ENCODE measurements around the gene PDXP.
A peak's percentile ranks its signal among the peaks of the same experiment; 100 is the strongest.

Gene PDXP

DNA sequence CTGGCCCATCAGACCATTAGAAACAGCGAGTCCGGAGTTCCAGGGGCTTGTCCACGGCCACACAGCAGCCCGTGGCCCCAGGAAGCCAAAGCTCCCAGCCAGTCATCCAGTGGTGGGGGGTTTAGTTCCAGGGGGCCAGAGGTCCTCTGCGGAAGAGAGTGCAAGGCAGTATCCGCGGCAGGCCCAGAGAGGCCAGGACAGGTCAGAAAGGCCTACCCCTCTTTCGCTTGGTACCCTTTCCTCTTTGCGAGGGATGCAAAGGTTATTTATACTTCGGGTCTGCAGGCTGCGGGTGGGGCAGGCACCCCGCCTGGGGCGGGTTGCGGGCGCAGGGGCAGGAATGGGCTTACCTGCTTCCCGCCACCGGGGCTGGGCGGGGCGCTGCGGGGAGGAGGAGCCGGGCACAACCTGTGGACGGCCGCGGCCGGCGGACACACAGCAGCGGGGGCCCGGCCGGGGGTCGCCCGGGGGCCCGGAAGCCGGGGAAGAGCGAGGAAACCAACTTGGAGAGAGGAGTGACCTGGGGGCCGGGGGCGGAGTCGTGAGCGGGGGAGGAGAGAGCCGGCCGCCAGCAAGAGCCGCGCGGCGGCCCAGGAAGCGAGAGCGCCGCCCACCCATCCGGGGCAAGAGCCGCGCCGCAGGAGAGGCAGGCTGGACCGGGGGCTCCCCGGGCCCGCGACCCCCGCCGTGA is 19.3 kb upstream of the PDXP start, which contains the start of gene SH3BP1:
Gene SH3BP1, plus strand, starts transcription at position 600 of the 691 bp plus-strand sequence. CDS start 119 bp downstream, outside the sequence.
- H3K4me3 ChIP-seq (ENCODE audit: low read length), result peak within 1 kb of the TSS; percentile 70
- H3K27me3 ChIP-seq (ENCODE audit: control insufficient read depth, insufficient read depth, low read length), result no peaks in the 10 kb centered on the region

GRCh38 chr22:37639771-37640590 is 18.5 kb upstream of the PDXP start:
- Histone ChIP-seq H3K4me3 (ENCODE audit: low read length) (peak overlapping the region; percentile 70), H3K9ac (ENCODE audit: low read depth, low read length) (peak overlapping the region; percentile 69), H3K4me2 (ENCODE audit: low read length) (peak overlapping the region; percentile 91), H3K27me3 (ENCODE audit: control insufficient read depth, insufficient read depth, low read length) (no peaks in the 10 kb centered on the region), H3K36me3 (ENCODE audit: insufficient read depth, low read length) (no peaks in the 10 kb centered on the region), H3K9me3 (replicated peaks; ENCODE audit: low read length) (no peaks in the 10 kb centered on the region), H3K4me1 (ENCODE audit: control insufficient read depth, insufficient read depth, low read length) (peaks cover 24% of the 10 kb centered on the region)

More for the DNA sequence above, 19.3 kb upstream of the PDXP start, which contains the start of gene SH3BP1:
- Histone ChIP-seq H3K9ac (ENCODE audit: low read depth, low read length) (peak within 1 kb of the TSS; percentile 69), H3K4me2 (ENCODE audit: low read length) (peak within 1 kb of the TSS; percentile 91), H3K9me3 (replicated peaks; ENCODE audit: low read length) (no peaks in the 10 kb centered on the region), H3K4me1 (ENCODE audit: control insufficient read depth, insufficient read depth, low read length) (peaks cover 32% of the 10 kb centered on the region), H3K36me3 (ENCODE audit: insufficient read depth, low read length) (no peaks in the 10 kb centered on the region)

- Histone ChIP-seq H3K27me3 (ENCODE audit: control insufficient read depth, insufficient read depth, low read length) (no peaks in the 10 kb centered on the region), H3K4me1 (ENCODE audit: control insufficient read depth, insufficient read depth, low read length) (peaks cover 22% of the 10 kb centered on the region), H3K4me3 (ENCODE audit: low read length) (peak overlapping the region; percentile 52), H3K9ac (ENCODE audit: low read depth, low read length) (no peak overlapping the region), H3K9me3 (replicated peaks; ENCODE audit: low read length) (no peaks in the 10 kb centered on the region), H3K36me3 (ENCODE audit: insufficient read depth, low read length) (no peaks in the 10 kb centered on the region), H3K4me2 (ENCODE audit: low read length) (peak overlapping the region; percentile 91)
These were observed 17.6 kb upstream of the PDXP start for GRCh38 chr22:37640591-37641560.

DNA sequence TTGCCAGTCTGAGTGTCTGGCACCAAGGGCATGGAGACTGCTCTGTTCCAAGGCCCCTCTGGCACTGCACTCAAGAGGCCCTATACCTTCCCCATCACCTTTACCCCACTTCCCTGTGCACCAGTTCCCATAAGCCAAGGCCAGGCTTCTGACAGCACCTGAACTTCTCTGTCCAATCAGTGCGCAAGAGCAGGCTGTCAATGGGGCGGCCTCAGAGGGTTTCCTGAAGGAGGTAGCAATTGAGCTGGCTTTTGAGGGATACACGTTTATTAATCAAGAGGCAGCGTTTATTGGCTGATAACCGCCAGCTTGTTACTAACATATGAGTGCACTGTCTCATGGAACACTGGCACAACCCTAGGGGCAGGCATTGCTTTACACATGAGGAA is 17.0 kb upstream of the PDXP start:
- Histone ChIP-seq H3K9me3 (replicated peaks; ENCODE audit: low read length) (no peaks in the 10 kb centered on the region), H3K36me3 (ENCODE audit: insufficient read depth, low read length) (no peaks in the 10 kb centered on the region), H3K4me2 (ENCODE audit: low read length) (no peak overlapping the region), H3K27me3 (ENCODE audit: control insufficient read depth, insufficient read depth, low read length) (no peaks in the 10 kb centered on the region), H3K9ac (ENCODE audit: low read depth, low read length) (no peak overlapping the region), H3K4me1 (ENCODE audit: control insufficient read depth, insufficient read depth, low read length) (peaks cover 17% of the 10 kb centered on the region), H3K4me3 (ENCODE audit: low read length) (no peak overlapping the region)

DNA sequence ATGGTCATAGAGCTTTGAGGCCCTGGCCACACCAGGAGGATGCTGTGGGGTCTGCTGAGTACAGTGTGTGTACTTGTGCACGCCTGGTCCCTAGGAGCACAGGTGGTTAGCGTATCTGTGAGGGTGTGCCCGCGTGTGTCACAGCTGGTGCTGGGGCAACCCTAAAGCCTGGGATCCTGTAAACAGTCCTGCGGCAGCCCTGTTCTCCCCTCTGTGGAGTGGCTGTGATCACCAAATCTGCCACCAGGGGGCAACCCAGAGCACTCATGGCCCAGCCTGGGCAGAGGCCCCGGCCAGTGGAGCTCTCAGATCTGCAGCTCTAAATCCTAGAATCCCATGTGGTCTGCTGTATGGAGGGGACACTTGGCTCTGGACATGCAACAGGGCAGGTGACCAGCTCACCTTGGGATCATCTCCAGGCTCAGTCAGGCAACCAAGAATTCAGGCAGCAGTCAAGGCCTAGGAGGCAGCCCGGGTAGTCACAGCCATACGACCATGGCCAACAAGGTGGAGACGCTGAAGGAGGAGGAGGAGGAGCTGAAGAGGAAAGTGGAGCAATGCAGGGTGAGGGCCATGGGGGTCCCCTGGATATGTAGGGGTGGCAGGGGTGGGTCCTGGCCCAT is 15.2 kb upstream of the PDXP start:
- Histone ChIP-seq H3K9me3 (replicated peaks; ENCODE audit: low read length) (no peaks in the 10 kb centered on the region), H3K4me2 (ENCODE audit: low read length) (no peak overlapping the region), H3K27me3 (ENCODE audit: control insufficient read depth, insufficient read depth, low read length) (no peaks in the 10 kb centered on the region), H3K9ac (ENCODE audit: low read depth, low read length) (no peak overlapping the region), H3K4me3 (ENCODE audit: low read length) (no peak overlapping the region), H3K4me1 (ENCODE audit: control insufficient read depth, insufficient read depth, low read length) (peaks cover 16% of the 10 kb centered on the region), H3K36me3 (ENCODE audit: insufficient read depth, low read length) (no peaks in the 10 kb centered on the region)

- H3K4me1 ChIP-seq (ENCODE audit: control insufficient read depth, insufficient read depth, low read length), result peaks cover 6% of the 10 kb centered on the region
These were observed 11.2 kb upstream of the PDXP start for GRCh38 chr22:37647317-37647716.

DNA sequence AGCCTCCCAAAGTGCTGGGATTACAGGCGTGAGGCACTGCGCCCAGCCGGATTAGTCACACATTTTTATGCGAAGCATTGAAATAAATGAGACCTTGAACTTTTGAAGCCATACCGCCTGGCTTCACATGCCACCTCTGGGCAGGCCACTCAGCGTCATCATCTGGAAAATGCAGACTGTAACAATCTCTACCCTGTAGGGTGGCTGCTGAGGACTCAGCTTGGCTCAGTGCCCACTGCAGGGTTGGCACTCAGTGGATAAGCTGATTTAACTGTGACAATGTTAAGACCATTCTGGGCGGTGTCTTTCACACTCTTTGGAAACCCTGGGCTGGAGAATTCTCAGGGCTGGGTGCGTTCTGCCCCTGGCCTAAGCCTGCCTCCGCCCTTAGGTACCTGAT is 10.6 kb upstream of the PDXP start:
- Histone ChIP-seq H3K9me3 (replicated peaks; ENCODE audit: low read length) (no peaks in the 10 kb centered on the region), H3K27me3 (ENCODE audit: control insufficient read depth, insufficient read depth, low read length) (no peaks in the 10 kb centered on the region), H3K36me3 (ENCODE audit: insufficient read depth, low read length) (peaks cover 5% of the 10 kb centered on the region), H3K9ac (ENCODE audit: low read depth, low read length) (no peak overlapping the region), H3K4me2 (ENCODE audit: low read length) (no peak overlapping the region), H3K4me3 (ENCODE audit: low read length) (no peak overlapping the region), H3K4me1 (ENCODE audit: control insufficient read depth, insufficient read depth, low read length) (peaks cover 6% of the 10 kb centered on the region)

More at GRCh38 chr22:37647317-37647716, 11.2 kb upstream of the PDXP start:
- H3K9me3 ChIP-seq (replicated peaks; ENCODE audit: low read length), result no peaks in the 10 kb centered on the region
- H3K36me3 ChIP-seq (ENCODE audit: insufficient read depth, low read length), result peaks cover 5% of the 10 kb centered on the region
- H3K4me3 ChIP-seq (ENCODE audit: low read length), result no peak overlapping the region
- no peak overlapping the region for H3K9ac ChIP-seq (ENCODE audit: low read depth, low read length)
- H3K27me3 ChIP-seq (ENCODE audit: control insufficient read depth, insufficient read depth, low read length), result no peaks in the 10 kb centered on the region
- H3K4me2 ChIP-seq (ENCODE audit: low read length), result no peak overlapping the region

- Histone ChIP-seq H3K4me3 (ENCODE audit: low read length) (no peak overlapping the region), H3K4me1 (ENCODE audit: control insufficient read depth, insufficient read depth, low read length) (peaks cover 6% of the 10 kb centered on the region), H3K9me3 (replicated peaks; ENCODE audit: low read length) (no peaks in the 10 kb centered on the region), H3K9ac (ENCODE audit: low read depth, low read length) (no peak overlapping the region), H3K4me2 (ENCODE audit: low read length) (no peak overlapping the region), H3K36me3 (ENCODE audit: insufficient read depth, low read length) (peaks cover 5% of the 10 kb centered on the region), H3K27me3 (ENCODE audit: control insufficient read depth, insufficient read depth, low read length) (no peaks in the 10 kb centered on the region)
These were observed 7.9 kb upstream of the PDXP start for GRCh38 chr22:37650463-37651136.

- H3K9ac ChIP-seq (ENCODE audit: low read depth, low read length), result no peak overlapping the region
- no peaks in the 10 kb centered on the region for H3K9me3 ChIP-seq (replicated peaks; ENCODE audit: low read length)
- H3K36me3 ChIP-seq (ENCODE audit: insufficient read depth, low read length), result peaks cover 5% of the 10 kb centered on the region
- no peak overlapping the region for H3K4me3 ChIP-seq (ENCODE audit: low read length)
- peaks cover 13% of the 10 kb centered on the region for H3K4me1 ChIP-seq (ENCODE audit: control insufficient read depth, insufficient read depth, low read length)
- H3K4me2 ChIP-seq (ENCODE audit: low read length), result no peak overlapping the region
- H3K27me3 ChIP-seq (ENCODE audit: control insufficient read depth, insufficient read depth, low read length), result no peaks in the 10 kb centered on the region
These were observed 3.8 kb upstream of the PDXP start for GRCh38 chr22:37654563-37655251.

- no peaks in the 10 kb centered on the region for H3K9me3 ChIP-seq (replicated peaks; ENCODE audit: low read length)
- H3K36me3 ChIP-seq (ENCODE audit: insufficient read depth, low read length), result peaks cover 2% of the 10 kb centered on the region
- H3K9ac ChIP-seq (ENCODE audit: low read depth, low read length), result no peak overlapping the region
- H3K4me1 ChIP-seq (ENCODE audit: control insufficient read depth, insufficient read depth, low read length), result peaks cover 18% of the 10 kb centered on the region
- no peak overlapping the region for H3K4me2 ChIP-seq (ENCODE audit: low read length)
- H3K27me3 ChIP-seq (ENCODE audit: control insufficient read depth, insufficient read depth, low read length), result no peaks in the 10 kb centered on the region
- H3K4me3 ChIP-seq (ENCODE audit: low read length), result no peak overlapping the region
These were observed 3.3 kb upstream of the PDXP start for GRCh38 chr22:37655252-37655563.

All from skeletal muscle satellite cell (primary cell).